HG02981 (cell line): ENCODE data around the gene STX12.
"Not testable (repeated sequence)": the region's sequence is repeated elsewhere in the genome, so short reads cannot be mapped to it uniquely, and the experiment has no call there.

Experiments
- ATAC-seq: cut with Tn5 transposase; IDR thresholded peaks from one replicate; pipeline ENCODE4 v1.9.1; 2021; ENCODE audit warnings: mild to moderate bottlenecking, moderate library complexity; ENCODE audit not compliant: unreplicated experiment

The STX12 gene

DNA sequence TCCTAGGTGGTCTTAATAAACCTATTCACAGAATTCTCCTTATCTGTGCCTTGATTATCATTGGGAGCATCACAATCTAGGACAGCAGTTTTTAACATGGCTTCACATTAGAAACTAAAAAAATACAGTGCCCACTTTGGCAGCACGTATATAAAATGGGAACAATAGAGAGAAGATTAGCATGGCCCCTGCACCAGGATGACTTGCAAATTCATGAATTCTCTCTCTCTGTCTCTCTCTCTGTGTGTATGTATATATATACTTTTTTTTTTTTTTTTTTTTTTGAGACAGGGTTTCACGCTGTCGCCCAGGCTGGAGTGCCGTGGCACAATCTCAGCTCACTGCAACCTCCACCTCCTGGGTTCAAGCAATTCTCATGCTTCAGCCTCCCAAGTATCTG, 51.4 kb downstream of the STX12 start:
- ATAC-seq = no peak

DNA sequence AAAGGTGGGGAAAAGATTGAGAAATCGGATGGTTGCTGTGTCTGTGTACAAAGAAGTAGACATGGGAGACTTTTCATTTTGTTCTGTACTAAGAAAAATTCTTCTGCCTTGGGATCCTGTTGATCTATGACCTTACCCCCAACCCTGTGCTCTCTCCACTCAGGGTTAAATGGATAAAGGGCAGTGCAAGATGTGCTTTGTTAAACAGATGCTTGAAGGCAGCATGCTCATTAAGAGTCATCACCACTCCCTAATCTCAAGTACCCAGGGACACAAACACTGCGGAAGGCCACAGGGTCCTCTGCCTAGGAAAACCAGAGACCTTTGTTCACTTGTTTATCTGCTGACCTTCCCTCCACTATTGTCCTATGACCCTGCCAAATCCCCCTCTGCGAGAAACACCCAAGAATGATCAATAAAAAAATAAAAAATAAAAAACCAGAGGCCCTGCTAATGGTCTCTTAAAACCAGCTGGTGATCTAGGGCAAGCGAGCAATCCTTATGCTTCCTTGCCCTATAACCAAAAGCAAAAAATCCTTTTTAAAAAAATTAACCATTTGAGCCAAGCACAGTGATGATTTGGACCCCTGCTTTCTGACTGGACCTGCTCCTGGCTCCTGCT, 56.4 kb downstream of the STX12 start:
- not testable (repeated sequence) for ATAC-seq

DNA sequence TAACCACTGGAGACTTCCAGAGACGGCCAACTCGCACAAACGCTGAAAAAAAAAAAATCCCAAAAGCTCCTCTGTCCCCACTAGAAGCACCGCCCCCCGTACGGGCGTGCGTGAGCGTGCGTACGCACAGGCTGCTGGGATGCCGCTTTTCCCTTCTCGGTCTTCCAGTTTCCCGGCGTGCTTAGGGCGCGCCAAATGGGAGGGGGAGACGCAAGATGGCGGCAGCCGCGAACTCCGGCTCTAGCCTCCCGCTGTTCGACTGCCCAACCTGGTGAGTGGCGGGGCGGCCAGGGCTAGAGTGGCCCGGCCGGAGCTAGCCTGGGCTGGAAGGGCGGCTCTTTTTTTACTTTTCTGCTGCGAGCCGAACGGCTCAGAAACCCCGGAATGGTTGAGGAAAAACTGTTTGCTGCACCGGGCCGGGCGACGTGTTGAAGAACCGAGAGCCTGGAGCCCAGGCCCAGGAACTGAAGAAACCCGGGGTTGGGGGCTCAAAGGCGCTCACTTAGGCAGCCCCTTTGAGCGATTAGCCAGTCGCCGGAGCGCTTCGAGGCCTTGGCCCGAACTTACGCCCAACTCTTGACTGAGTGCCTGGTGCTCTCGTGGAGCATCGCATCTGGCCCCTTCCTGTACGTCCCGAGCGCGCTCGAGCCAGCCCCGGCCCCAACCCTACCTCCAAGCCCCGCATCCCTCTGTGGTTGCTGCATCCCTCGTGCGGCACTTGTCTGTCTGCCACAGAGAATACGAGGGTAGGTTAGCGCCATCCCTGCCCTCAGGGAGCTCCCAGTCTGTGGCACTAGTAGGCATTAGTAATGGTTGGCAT, 57.8 kb downstream of the STX12 start, which contains the start of gene PPP1R8:
PPP1R8 (plus strand) TSS at position 162 of the 820 bp plus-strand sequence; CDS start at position 216, 54 bp downstream.
- ATAC-seq = peak; percentile 89

DNA sequence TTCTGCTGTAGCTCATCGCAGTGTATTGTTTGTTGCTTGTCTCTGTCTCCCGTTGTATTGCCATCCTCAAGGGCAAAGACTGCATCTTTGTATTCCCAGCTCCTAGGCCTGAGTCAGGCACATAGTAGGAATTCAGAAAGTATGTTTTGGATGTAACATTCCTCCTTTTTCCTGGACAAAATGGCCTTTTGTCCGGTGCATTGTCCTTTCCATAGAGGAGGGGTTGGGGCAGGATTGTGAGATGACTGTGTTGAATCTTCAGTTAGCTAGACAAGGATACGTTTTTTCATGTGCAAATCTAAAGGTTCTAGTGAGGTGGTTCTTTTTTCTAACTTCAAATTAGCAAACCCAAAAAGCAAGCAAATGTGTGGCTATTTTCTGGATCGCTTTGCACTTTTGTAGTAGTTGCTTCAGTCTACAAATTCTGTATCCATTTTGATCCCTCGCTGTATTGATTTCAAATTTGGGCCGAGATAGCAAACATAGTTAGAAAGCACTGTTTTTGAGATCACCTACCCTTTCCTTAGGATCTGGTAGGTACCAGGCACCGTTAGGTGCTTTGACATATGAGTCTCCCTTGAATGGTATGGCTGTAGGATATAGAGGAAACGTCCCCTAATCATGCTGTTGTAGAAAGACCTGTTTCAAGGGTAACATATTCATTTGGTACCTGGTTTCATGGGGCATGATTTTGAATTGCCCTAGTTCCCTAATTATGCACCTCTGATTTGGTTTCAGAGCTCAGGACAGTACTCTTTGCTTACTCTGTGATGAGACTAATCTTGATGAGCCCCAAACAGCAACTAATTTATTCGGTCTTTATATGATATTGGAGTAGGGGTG, 58.8 kb downstream of the STX12 start:
- ATAC-seq = no peak

DNA sequence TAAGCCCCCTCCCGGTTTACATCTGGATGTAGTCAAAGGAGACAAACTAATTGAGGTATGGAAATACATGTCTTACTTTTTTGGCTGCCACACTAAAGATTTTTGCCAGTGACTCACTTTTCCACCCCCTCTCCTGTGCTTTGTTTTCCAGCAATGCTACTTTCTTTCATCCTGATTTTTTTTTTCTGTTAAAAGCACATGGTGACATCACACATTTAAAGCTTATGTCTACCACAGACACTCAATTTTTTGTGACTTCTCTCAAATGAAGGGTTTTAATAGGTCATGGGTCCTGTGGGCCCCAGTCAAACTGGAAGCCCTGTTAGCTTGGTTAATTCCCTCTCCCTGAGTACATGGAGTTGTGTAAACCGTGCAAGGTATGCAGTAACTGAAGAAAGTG, 59.7 kb downstream of the STX12 start:
- ATAC-seq = no peak

DNA sequence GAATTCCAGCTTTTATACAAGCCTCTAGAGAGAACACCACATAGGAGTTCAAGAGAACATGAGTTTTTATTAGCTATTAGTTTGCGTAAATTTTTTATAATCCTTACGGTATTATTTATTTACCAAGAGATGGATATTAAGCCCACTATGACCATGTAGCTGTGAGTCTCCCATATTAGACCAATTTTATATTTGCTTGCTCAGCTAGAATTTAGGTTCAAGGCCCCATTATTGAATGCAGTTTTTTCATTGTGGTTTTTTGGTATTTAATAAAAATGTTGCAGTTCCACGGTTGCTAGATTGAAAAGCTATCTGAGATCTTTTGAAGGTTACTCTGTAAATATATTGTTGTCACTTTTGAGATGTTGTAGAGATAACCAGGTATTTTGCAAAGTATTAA, 60.5 kb downstream of the STX12 start:
- no peak for ATAC-seq

DNA sequence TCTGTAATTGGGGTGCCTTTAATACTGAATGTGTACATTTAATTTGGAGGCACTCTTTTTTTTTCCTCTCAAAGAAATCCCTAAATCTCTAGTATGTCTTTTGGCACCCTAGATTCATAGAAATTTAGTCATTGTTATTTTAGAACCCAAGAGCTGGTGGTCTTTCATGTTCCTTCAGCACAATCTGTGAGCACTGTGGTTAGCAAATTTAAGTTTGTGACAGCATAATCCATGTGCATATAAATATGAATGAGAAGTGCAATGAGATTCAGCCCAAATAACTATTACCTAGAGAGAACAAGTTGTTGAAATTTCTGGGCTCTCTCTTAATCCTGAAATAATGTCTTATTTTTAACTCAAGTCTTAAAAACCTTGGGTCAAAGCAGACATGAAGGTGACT, 62.0 kb downstream of the STX12 start:
- ATAC-seq = no peak

DNA sequence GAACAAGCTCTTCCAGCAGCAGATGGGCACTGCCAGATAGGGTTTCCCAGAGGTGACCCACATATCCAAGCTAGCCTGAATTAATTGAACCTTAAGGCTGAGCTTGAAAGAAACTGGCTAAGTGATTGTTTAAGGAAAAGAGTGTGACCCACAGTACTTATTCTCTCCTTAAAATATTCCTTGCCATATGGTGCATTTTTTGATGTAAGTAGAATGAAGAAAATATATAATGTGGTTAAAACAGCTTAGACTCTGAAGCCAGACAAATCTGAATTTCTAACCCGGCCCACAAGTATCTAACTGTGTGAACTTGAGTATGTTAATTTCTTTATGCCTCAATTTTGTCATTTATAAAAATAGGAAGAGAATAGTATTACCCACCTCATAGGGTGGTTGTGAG, 62.5 kb downstream of the STX12 start:
- ATAC-seq = no peak

DNA sequence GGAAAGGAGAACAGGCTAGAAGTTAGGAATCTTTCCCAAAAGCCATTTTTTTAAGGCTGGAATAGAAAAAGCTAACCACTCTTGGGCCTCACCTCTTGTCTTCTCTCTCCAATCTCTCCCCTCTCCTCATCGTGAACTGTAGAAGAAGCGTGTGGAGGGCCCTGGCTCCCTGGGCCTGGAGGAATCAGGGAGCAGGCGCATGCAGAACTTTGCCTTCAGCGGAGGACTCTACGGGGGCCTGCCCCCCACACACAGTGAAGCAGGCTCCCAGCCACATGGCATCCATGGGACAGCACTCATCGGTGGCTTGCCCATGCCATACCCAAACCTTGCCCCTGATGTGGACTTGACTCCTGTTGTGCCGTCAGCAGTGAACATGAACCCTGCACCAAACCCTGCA, 76.9 kb downstream of the STX12 start:
- ATAC-seq = no peak

DNA sequence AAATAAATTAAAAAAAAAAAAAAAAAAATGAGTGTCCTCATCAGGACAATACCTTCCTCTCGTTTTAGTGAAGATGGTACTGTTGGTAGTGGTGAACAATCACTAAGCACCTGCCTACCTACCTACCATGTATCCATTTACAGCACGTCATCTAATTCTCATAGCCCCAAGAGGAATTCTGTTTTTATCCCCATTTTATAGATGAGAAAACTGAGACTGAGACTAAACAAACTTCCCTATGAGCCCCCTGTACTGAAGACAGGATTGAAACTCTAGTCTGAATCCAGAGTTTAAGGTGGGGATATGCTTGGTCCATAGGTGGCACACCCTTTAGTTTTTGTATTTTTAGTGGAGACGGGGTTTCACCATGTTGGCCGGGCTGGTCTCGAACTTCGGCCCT, 82.1 kb downstream of the STX12 start:
- no peak for ATAC-seq

DNA sequence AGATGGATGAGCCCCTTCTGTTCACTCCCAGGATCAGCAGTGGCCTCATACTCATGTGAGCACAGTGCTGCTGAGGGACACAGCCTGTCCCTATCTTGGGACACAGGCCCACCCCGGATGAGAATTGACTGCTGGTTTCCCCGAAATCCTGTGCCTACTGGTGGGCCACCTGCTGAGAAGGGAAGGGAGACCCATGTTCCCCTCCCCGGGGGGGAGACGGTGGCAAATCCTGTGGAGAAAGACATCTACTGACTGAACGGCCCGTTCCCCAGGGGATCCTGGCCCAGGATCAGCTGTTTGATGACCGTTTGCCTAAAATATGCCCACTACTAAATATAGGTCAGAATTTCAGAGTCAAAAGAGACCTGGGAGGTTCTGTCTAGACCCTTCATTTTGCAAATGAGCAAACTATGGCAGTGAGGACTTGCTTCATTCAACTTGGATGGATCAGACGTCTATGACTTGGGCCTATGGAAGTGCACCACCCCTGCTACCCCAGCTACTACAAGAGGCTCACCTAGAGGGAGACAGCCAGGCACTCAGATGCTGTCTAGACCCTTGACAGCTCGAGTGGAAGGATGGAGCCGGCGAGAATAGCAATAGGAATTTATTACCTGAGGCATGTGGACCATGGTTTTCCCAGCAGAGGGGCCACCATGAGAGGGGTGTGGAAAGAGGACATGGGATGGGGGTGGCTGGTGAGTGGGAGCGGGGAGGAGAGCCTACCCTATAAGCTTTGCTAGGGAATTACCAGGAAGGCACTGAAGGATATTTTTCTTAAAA, 83.7 kb downstream of the STX12 start:
- no peak for ATAC-seq

DNA sequence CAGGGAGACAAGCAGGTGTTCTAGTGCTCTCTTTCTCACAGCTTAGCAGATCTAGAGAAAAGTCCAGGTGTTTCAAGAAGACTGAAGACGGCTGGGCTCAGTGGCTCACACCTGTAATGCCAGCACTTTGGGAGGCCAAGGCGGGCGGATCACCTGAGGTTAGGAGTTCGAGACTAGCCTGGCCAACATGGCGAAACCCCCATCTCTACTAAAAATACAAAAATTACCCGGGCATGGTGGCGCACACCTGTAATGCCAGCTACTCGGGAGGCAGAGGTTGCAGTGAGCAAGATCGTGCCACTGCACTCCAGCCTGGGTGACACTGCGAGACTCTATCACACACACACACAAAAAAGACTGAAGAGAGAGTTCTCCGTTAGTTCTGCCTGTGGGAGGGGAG, 84.5 kb downstream of the STX12 start:
- ATAC-seq = not testable (repeated sequence)

DNA sequence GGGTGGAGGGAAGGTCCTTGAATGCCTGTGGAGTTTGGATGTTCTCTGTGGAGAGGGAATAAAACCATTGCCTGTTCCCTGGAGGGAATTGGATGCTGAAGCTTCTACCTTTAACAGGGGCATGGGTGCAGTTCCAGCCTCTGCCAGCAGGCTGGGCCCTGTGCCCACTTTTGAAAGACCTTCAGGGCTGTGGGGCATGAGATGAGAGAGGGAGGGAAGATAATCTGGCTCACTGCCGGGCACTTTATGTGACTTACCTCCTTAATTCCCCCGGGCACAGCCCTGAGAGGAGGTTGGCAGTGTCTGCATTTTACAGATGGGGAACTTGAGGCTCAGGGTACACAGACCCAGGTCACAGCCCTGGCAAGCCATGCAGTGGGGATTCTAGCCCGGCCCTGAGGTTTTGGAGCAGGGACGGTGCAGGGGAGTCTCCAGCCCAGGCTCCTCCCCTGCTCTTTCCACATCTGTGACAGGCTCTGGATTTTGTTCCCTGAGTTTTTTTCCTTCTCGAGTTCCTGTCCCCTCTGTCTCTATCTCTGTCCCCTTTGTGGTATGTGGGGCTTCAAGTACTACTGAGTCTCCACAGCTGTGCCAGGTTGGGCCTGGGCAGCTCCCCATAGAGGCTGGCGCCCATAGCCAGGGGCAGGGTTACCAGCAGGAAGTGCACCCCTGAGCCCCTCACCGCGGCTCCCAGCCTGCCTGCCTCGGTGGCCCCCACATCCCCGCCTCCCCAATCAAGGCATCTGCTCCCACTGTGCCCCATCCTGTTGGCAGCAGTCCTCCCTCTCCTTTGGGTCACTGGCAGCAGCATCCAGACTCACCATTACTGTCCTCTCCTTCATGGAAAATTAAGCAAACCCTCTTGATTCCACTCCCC, 85.3 kb downstream of the STX12 start:
- peak; percentile 64 for ATAC-seq

DNA sequence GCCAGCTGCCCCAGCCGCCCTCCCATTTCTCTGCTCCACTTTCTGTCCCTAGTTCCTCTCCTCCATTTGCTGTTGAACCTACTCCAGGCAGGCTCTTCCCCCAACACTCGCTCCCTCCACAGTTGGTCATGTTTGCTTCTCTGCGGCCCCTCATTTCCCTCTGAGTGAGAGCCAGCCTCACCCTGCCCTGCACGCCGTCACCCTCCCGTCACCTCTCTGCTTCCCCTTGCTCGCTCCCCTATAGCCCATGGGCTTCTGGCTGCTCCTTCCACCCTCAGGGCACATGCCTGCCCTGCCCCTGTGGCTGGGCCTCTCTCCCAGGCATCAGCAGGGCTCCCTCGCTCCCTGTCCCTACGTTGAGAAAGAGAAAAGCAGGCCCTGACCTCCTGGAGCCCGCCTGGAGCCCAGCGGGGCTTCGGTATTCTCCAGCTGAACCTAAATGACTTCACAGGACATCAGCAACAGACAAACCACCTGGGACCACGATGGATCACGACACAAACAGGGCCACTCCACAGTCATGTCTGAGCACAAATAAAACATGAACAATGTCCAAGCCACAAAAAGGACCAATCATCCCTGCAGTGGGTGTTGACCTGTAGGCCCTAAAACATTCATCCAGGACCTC, 86.0 kb downstream of the STX12 start:
- no peak for ATAC-seq

DNA sequence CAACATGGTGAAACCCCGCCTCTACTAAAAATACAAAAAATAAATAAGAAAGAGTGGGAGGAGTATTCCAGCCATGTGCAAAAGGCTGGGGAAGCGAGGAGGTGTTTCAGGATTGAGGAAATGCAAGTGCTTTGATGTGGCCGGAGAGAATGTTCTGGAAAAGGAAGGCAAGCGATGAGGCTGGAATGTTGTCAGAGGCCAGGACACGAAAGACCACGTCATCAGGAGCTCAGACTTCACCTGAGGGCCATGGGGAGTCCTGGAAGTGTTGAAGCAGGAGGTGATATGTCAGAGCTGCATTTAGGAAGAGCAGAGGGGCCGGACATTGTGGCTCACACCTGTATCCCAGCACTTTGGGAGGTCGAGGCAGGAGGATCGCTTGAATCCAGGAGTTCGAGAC, 88.4 kb downstream of the STX12 start:
- no peak for ATAC-seq

DNA sequence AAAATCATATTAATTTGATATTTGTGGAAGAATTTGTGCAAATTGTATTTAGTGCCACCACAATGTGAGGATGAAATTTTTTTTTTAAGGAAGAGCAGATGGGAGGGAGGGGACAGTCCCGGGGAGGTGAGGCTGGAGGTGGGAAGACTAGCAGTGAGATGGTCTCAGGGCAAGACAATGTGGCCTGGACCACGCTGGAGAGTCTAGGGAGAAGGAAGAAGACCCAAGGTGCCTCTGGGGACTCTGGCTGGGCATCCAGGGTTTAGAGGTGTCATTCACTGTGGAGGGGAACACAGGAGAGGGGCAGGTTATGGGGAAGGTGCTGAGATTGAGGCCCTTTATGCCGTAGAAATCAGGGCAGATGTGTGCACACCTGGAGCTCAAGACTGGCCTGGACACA, 89.0 kb downstream of the STX12 start:
- ATAC-seq = no peak

DNA sequence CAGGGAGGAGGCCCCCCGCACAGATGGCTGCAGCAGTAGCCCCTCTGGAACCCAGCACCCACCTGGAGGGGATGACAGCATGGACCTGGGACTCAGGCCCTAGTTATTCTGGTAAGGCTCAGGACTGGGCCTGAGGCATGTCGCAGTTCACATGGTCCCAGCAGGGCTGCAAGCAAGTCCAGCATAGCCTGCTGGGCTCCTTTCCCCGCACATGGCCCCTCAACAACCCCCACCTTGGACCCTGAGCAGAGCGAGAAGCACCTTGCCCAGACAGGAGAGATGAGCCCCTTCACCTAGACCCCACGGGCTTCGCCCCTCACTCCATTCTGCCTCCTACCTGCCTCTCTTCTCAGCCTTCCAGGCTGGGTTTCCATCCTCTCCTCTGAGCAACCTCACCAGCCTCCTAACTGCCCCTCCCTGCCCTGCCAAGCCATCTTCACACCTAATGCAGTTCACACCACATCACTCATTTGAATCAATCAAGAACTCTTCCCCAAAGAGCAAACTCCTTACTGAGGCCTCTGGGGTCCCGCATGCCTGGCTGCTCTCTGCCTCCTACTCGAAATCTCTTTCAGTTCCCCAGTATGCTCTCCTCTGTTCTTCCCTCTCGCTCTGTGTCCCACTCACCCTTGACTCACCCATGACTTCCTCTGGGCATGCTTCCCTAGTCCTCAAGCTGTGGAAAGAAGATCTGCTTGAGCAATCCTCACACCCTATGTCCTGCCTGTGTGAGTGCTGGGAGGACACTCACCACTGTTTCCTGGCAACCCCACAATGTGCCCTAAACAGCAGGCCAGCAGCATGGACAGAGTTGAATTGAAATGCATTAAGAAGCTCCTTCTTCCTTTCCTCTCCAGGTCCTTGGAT, 89.9 kb downstream of the STX12 start:
- ATAC-seq = peak; percentile 41

DNA sequence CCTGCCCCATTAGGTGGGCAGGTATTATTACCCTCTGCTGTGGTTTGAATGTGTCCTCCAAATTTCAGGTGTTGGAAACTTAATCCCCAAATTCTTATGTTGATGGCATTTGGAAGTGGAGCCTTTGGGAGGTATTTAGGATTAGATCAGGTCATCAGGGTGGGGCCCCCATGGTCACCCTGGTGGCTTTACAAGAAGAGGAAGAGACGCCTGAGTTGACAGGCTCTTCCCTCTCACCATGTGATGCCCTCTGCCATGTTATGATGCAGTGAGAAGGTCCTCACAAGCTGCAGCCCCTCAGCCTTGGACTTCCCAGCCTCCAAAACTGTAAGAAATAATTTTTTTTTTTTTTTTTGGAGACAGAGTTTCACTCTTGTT, 90.5 kb downstream of the STX12 start:
- ATAC-seq = no peak
